ENCODE results near the gene ATP8A2.

ATP8A2 gene

GRCh38 chr13:26022538-26023292 is 650.9 kb downstream of the ATP8A2 start:
- Mint-ChIP-seq H3K4me1 (peaks cover 100% of the 10 kb centered on the region), H3K27me3 (ENCODE audit: low read depth, poor library complexity) (peaks cover 10% of the 10 kb centered on the region), H3K27ac (peak overlapping the region; percentile 92), H3K36me3 (ENCODE audit: low read depth) (no peaks in the 10 kb centered on the region), H3K4me3 (peak overlapping the region; percentile 4), H3K9me3 (no peaks in the 10 kb centered on the region)
- DNase-seq = peak; percentile 73
- no peak for TF ChIP-seq CTCF (IDR thresholded peaks at IDR 0.05)

- H3K27ac Mint-ChIP-seq = peak overlapping the region; percentile 92
- DNase-seq = no peak
- H3K36me3 Mint-ChIP-seq (ENCODE audit: low read depth) = no peaks in the 10 kb centered on the region
Measured at GRCh38 chr13:26024558-26024957, 652.8 kb downstream of the ATP8A2 start.

GRCh38 chr13:26025196-26025595 is 653.4 kb downstream of the ATP8A2 start:
- Mint-ChIP-seq H3K4me1 (peaks cover 92% of the 10 kb centered on the region), H3K36me3 (ENCODE audit: low read depth) (peaks cover 3% of the 10 kb centered on the region), H3K27me3 (ENCODE audit: low read depth, poor library complexity) (peaks cover 14% of the 10 kb centered on the region), H3K4me3 (peak overlapping the region; percentile 31), H3K27ac (peak overlapping the region; percentile 97), H3K9me3 (peaks cover 7% of the 10 kb centered on the region)
- no peak for TF ChIP-seq CTCF (IDR thresholded peaks at IDR 0.05)
- DNase-seq = no peak

More at GRCh38 chr13:26024558-26024957, 652.8 kb downstream of the ATP8A2 start:
- Mint-ChIP-seq H3K27me3 (ENCODE audit: low read depth, poor library complexity) (peaks cover 9% of the 10 kb centered on the region), H3K4me1 (peaks cover 94% of the 10 kb centered on the region), H3K9me3 (peaks cover under 1% of the 10 kb centered on the region), H3K4me3 (peak overlapping the region; percentile 55)
- TF ChIP-seq CTCF (IDR thresholded peaks at IDR 0.05) = no peak

- peaks cover 13% of the 10 kb centered on the region for H3K9me3 Mint-ChIP-seq
- H3K4me3 Mint-ChIP-seq = no peak overlapping the region
- H3K27ac Mint-ChIP-seq = peak overlapping the region; percentile 97
- no peak for TF ChIP-seq CTCF (IDR thresholded peaks at IDR 0.05)
- peaks cover 9% of the 10 kb centered on the region for H3K36me3 Mint-ChIP-seq (ENCODE audit: low read depth)
- peaks cover 16% of the 10 kb centered on the region for H3K27me3 Mint-ChIP-seq (ENCODE audit: low read depth, poor library complexity)
- DNase-seq = no peak
- H3K4me1 Mint-ChIP-seq = peaks cover 92% of the 10 kb centered on the region
Measured at GRCh38 chr13:26025771-26026170, 654.0 kb downstream of the ATP8A2 start.

GRCh38 chr13:26026211-26026610 is 654.4 kb downstream of the ATP8A2 start:
- peaks cover 87% of the 10 kb centered on the region for H3K4me1 Mint-ChIP-seq

More at GRCh38 chr13:26026211-26026610, 654.4 kb downstream of the ATP8A2 start:
- peaks cover 11% of the 10 kb centered on the region for H3K36me3 Mint-ChIP-seq (ENCODE audit: low read depth)
- H3K27ac Mint-ChIP-seq = no peak overlapping the region
- H3K4me3 Mint-ChIP-seq = no peak overlapping the region
- TF ChIP-seq CTCF (IDR thresholded peaks at IDR 0.05) = no peak
- H3K27me3 Mint-ChIP-seq (ENCODE audit: low read depth, poor library complexity) = peaks cover 14% of the 10 kb centered on the region
- peaks cover 17% of the 10 kb centered on the region for H3K9me3 Mint-ChIP-seq
- no peak for DNase-seq

Data from nephron progenitor cell (in vitro differentiated cells).